GM20431 (cell line): ENCODE data around the gene CCR7.

Experiments used
- in situ Hi-C: fragments of 300-500 bp; cut with MseI, MboI; formaldehyde crosslinking; loops from one replicate; pipeline ENCODE4 v1.15.0; 2020; ENCODE audit warnings: low sequenced_read_pairs; ENCODE audit not compliant: unreplicated experiment

CCR7 gene

DNA sequence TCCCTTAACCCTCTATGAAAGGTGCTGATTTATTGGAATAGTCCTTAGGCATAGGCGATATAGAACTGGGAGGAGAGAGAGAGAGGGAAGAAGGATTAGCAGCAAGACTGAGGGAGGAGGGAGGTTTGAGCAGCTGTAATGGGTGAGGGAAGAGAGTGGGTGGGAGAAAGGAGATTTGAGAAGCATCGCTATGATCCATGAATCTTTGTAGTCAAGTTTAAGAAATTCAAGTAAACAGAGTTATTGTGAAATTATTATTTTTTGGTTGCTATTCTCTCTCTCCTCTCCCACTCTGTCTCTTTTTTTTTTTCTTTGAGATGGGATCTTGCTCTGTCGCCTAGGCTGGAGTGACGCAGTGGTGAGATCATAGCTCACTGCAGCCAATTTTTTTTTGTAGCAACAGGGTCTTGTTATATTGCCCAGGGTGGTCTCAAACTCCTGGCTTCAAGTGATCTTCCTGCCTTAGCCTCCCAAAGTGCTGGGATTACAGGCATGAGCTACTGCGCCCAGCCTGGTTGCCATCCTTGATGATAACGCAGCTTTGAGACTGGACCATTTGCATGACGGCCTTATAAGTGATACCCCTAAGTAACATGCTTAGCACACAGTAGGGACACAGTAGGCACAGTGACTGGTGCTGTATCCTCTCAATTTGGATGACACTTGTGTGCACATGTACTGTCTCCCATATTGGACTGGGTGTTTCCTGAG lies 42.9 kb downstream of the CCR7 start:
- in situ Hi-C loops = no loop called here

DNA sequence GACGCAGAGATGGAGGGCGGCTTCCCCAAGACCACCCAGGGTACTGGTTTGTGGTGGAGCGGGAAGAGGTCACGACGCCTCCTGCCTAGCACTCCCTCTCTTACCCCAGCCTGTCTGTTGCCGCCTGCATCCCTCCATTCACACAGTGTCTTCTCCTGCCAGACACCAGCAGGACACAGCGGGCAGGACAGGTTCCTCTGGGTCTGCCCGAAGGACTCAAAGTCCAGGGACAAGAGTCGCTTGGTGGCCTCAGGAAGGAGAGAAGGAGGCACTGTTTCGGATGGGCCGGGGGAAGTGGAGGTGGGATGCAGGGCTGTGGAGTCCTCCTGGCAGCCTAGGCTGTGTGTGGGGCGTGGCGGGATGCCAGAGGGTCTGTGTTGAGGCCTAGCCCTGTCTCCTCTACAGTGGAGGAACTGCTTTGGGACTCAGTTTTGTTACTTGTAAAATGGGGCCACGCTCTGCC lies 44.2 kb downstream of the CCR7 start:
- in situ Hi-C loops = no loop called here

DNA sequence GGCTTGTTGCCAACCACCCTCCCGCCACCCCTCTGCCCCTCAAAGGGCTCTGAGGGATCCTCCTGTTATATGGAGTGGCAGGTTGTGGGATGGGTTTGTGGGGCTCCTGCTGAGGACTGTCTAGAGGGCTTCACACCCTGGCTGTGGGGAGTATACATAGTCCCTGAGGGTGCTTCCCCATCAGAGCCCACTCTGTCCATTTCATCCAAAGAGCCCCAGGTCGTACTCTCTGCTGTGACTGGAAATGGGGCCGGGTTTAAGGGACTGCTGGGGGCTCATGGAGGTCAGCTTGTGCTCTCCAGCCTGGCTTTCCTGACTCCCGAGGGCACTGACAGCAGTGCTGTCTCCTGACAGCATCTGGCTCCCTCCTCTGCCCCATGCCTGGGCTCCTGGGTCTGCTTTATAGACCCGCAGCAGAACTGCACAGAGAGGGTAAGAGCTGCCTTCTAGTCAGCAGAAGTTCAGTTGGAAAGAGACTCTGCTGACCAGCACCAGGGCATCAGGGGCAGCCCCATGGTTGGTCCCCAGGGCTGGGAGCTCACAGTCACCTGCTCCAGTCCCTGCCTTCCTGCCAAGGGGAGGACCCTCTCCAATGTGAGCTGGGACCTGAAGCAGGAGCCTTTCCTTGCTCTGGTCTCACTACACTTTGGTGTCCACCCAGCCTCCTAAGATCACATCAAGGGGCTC lies 46.0 kb downstream of the CCR7 start:
- in situ Hi-C loops = no loop called here

DNA sequence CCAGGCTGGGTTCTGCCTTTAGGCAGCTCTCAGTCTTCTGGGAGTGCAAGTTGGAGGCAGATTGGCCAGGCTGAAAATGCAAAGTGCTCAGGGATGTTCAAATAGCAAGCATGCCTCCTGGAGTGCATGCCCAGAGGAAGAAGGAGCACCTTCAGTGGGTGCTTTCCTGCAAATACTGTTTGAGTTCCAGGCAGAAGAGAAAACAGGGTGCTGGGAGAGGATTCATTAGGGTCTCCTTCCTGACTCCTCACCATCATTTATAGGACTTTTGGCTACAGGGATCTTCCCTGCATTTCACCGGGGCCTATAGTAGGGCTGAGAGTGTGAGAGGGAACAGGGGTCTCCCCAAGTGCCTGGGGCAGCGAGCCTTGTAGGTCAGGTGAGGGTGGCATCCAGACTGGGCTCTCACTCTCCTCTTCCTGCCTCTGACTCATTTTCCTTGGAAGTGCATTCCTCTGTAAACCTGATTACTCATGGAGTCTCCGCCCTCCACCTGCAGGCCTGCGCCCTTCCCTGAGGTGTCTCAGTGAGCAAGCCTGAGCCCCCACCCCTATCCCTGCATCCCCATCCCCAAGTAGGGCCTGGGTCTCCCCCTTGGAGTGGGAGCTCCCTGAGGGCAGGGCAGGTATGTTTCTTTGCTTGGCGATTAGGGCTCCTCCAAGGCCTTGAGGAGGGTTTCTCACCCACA lies 46.7 kb downstream of the CCR7 start:
- in situ Hi-C loops = no loop called here

DNA sequence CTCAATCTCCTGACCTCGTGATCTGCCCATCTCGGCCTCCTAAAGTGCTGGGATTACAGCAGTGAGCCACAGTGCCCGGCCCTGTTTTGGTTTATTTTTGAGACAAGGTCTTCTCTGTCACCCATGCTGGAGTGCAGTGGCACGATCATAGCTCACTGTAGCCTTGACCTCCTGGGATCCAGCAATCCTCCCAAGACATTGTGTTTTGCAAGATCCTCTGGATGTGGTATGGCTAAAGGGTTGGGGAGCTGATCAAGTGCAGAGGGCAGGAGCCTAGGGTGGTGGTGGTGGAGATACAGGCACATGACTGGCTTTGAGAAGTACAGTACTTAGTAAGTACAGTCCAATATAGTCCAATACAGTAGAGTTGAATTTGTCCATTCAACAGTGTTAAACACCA lies 47.3 kb downstream of the CCR7 start:
- in situ Hi-C loops = no loop called here

DNA sequence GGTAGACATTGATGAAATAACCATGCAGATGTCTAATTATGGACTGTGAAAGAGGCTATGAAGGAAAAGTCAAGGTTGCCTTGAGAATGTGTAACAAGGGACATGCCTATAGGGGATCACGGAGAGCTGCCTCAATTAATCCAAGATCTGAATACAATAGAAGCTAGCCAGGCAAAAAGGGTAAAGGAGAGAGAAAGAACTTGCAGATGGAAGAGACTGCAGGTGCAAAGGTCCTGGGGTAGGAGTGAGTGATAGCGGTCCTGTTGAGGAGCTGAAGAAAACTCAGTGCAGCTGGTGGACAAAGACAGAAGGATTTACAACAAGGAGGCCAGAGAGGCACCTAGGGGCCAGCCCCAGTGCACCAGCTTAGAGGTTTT lies 48.0 kb downstream of the CCR7 start:
- in situ Hi-C loops = no loop called here

DNA sequence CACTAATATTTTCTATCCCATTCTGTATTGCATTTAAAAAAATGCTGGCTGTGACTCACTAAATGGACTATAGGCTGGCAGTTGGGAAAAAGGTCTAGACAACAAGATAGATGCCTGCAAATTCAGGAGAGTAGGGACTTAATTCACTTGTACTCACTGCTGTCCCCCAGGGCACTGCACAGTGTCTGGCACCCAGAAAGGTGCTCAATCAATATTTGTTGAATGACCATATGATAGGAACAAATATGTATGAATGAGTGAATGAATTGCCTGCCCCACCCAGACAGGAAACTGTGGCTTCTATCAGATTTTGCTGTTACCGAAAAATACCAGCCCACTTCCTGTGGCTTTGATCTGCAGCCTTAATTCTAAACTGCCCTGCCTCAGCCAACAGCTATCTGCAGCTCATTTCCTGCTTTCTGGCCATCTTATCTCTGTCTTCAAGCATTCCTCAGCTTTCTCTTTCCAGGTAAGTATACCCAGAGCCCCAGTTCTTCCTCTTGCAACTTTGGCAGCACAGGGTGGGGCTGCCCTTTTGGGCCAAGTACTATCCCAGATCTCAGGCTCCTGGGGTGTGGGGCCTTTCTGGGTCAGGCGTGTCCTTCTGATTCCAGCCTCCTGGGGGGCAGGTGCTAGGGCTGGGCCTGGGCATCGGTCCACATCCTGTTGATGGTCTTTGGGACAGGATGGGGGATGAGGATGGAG lies 48.5 kb downstream of the CCR7 start:
- in situ Hi-C loops = no loop called here

DNA sequence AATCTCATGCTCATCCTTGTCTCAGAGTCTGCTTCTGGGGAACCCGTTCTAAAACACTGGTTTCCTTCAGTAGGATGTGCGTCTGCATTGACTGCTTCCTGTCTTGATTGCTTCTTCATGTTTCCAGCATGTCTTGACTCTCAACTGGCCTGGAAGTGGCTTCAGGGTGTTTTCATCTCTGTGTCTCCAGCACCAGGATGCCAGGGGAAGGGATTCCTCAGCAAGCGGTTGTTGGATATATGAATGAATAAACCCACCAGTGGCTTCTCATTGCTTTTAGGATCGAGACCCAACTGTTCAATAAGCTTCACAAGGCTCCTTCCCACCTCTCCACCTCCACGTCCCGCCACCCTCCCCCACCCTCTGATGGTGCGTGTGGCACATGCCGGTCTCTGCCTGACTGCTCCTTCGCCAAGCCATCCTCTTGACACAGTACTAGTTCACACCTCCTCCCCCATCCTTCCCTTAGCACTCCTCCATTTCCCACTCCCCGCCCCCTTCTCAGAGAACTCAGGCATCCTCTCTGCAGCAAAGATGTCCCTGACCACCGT lies 49.7 kb downstream of the CCR7 start:
- in situ Hi-C loops = no loop called here

DNA sequence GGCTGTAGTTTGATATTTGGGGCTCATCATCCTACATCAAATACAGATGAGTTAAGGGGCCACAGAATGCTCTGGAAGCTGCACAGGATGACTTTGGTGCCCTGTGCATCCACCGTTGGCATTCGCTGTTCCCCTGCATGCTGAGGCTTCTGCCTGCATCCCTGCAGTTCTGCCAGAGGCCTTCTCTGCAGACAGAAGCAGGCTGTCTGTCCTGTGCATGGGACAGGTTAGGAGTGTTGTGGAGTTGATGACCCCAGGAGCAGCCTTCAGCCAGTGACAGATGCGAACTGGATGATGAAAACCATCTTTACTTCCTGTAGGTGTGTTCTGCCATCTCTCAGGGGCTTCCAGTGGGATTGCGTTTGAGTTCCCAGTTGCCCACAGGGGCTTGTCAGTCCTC lies 50.3 kb downstream of the CCR7 start:
- in situ Hi-C loops = no loop called here

DNA sequence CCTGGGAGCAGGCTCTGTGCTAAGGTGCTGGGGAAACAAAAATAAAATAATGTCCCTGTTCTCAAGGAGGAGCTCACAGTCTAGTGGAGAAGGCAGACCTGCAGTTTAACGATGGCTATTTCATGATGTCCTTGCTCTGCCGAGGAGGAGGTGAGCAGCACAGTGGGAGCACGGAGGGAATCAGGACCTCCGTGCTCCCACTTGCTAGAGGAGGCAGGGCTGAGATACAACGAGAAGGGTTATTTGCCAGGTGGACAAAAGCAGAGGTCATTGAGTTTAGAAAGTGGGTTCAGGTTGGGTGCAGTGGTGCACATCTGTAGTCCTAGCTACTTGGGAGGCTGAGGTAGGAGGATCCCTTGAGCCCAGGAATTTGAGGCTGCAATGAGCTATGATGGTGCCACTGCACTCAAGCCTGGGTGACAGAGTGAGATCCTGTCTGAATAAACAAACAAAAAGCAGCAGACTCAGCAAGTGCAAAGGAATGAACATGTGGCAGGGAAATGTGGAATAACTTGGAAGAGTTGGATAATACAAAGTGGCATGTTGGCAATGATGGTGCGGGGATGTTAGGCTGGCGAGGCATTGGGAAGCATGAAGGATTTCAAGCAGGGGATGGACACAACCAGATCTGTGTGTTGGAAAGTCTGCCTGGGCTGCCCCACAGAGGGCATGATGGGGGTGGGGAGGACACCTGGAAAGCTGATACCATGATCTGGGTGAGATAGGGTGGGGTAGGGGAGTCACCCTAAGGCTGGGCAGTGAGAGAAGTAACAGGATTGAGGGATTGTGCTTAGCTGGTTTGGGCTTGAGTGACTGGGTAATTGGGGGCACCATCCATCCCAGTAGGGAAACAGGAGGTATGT lies 51.0 kb downstream of the CCR7 start:
- in situ Hi-C loops = no loop called here

DNA sequence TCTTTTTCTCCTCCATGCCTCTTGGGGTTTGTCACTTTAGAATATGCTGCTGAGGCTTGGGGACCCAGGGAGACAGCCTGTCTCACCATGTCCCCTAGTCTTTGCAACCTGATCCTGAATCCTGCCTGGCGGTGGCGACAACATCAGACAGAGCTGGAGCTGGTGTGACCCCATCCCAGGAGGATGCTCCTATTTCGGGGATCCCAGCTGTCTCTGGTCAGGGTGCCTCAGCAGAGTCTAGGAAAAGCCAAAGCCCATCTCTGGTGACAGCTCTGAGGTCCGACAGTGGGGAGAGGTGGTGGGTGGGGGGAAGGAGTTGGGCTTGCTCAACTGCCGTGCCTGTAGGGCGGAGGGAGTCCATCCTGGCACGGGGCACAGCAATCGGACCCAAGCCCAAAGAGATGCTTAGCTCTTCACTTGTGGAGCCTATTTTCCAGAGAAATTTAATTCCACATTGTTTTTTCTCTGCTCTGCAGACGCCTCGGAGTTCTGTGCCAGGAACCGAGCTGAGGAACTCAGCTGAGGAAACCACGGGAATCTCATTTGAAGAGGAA lies 53.5 kb downstream of the CCR7 start:
- in situ Hi-C loops = no loop called here

DNA sequence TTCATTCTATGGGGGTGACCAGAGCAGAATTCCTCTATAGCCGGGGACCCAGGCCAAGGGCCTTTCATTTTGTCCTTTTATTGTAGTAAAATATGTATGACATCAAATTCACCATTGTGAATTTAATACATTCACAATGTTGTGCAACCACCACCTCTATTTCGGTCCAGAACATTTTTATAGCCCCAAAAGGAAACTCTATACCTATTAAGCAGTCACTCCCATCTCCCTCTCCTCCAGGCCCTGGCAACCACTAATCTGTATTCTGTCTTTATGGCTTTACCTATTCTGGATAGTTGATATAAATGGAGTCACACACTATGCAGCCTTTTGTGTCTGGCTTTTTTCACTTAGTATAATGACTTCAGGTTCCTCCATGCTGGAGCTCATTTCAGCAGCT lies 54.1 kb downstream of the CCR7 start:
- in situ Hi-C loops = no loop called here

DNA sequence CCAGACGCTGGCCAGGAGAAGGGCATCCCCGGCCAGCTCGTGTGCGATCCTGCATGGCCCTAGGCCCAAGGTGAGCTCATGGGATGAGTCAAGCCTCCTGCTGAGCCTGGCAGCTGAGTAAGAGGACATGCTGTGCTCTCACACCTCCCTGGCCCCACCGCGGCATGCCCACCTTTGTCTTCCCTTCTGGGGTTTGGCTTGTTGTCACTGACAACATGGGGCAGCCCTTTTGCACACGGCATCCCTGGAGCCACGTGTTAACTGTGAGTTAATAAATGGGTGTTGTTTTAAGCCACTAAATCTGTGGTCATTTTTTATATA lies 55.0 kb downstream of the CCR7 start:
- in situ Hi-C loops = no loop called here

DNA sequence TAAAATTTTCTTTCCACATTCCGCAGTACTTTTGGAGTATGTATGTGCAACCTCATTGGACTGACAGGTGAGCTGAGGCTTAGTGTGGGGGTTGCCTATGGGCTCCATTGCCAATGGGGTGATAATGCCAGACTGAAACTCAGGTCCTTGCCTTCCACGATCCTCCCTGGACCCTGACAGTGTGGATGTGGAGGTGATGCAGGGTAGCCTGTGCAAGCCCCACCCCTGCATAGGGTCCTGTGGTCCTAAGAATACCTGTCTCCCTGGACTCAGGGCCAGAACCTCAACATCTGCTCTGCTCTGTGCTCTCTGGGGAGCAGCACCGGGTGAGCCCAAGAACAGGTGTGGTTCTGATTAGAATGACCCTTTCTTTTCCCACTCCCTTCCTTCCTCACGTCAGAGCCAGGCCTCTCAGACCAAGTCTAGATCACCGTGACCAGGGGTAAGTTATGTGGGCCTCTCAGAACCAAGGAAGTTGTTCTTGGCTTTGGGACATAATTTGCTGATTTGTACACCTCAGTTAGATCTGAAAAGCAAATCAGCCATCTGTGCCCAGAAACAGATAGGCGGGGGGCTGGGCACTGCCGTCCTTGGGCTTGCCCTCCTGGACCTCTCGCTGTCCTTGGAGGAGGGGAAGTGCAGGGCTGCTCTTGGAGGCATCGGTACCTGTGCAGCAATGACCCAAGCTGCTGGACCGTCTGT lies 55.5 kb downstream of the CCR7 start:
- in situ Hi-C loops = no loop called here

DNA sequence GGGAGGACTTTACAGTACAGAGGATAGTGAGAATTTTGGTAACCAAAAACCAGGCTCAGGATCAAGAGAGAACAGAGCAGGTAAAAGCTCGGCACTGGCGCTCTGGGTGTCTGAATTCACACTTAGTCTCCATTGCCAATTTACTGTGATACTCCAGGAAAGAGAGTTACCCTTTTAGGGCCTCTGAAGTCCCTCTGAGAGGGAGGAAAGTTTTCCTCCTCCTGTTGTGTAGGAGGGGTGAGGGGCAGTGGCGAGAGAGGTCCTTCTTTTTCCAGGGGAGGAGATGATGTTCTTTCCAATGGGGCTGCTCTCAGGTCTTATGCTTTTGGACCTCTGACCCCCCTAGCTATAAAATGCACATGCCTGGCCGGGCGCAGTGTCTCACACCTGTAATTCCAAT lies 58.5 kb downstream of the CCR7 start:
- in situ Hi-C loops = no loop called here
